Caco-2 (cell line): ENCODE results near the gene ARAP2. TPM values are rescaled to one million over a fixed set of nuclear protein-coding genes. Genes with fewer than 3 reads are reported as not detected.

Source experiments
- BruUV-seq: library from RNA; stranded (reverse); fragments of 400-500 nt; replicated peaks from 2 replicates; lab custom pipeline; 2021; lab: Mats Ljungman, UMichigan
- CTCF ChIA-PET: fragments of 300-600 bp; sonication (Branson Sonifier 250); formaldehyde crosslinking; loops from one replicate; lab custom pipeline; 2022; ENCODE audit warnings: antibody characterized with exemption; lab: Charles Lee
- POLR2A ChIA-PET: fragments of 300-600 bp; sonication (Branson Sonifier 250); formaldehyde crosslinking; loops from one replicate; lab custom pipeline; 2022; ENCODE audit warnings: antibody characterized with exemption; lab: Charles Lee
- DNase-seq, 2 experiments: peaks; one replicate each; pipeline versions ENCODE4 v3.0.0 to v3.0.0-alpha.2; 2020 to 2022
- H3K27me3 ChIP-seq: replicated peaks from 2 replicates; pipeline ENCODE4 v1.6.0; 2011; ENCODE audit warnings: low read length; ENCODE audit not compliant: control insufficient read depth, insufficient read depth
- H3K36me3 ChIP-seq: 2 replicates; pipeline ENCODE4 v1.5.1; 2011; ENCODE audit warnings: low read length; ENCODE audit not compliant: control insufficient read depth, insufficient read depth
- H3K4me1 ChIP-seq: fragments of 250-450 bp; sonication (Bioruptor Pico); 2 replicates; pipeline ENCODE4 v1.5.1; 2020; ENCODE audit warnings: mild to moderate bottlenecking
- H3K4me3 ChIP-seq: 2 replicates; pipeline ENCODE4 v1.5.1; 2011; ENCODE audit warnings: low read depth, mild to moderate bottlenecking, control low read depth, low read length
- H3K9me3 ChIP-seq: fragments of 250-450 bp; sonication (Bioruptor Pico); 2 replicates; pipeline ENCODE4 v1.5.1; 2020; ENCODE audit warnings: mild to moderate bottlenecking, moderate library complexity
- H3K27ac Mint-ChIP-seq: one replicate; pipeline ENCODE4 v1.8.0; 2022; ENCODE audit warnings: mixed read lengths; ENCODE audit not compliant: unreplicated experiment
- H3K27me3 Mint-ChIP-seq: one replicate; pipeline ENCODE4 v1.8.0; 2022; ENCODE audit warnings: mixed read lengths; ENCODE audit not compliant: insufficient read depth, unreplicated experiment
- H3K36me3 Mint-ChIP-seq: one replicate; pipeline ENCODE4 v1.8.0; 2022; ENCODE audit warnings: mild to moderate bottlenecking, mixed read lengths; ENCODE audit not compliant: insufficient read depth, unreplicated experiment
- H3K4me1 Mint-ChIP-seq: one replicate; pipeline ENCODE4 v1.8.0; 2022; ENCODE audit warnings: low read depth, mixed read lengths; ENCODE audit not compliant: unreplicated experiment
- H3K4me3 Mint-ChIP-seq: one replicate; pipeline ENCODE4 v1.8.0; 2022; ENCODE audit warnings: mild to moderate bottlenecking, moderate library complexity, mixed read lengths; ENCODE audit not compliant: unreplicated experiment
- H3K9me3 Mint-ChIP-seq: one replicate; pipeline ENCODE4 v1.8.0; 2022; ENCODE audit warnings: mixed read lengths; ENCODE audit not compliant: unreplicated experiment
- CTCF ChIP-seq, 2 experiments: fragments of 200-600 bp in 1 of 2; IDR thresholded peaks; 1 replicate in 1 of 2; 2 replicates in 1 of 2; pipeline versions ENCODE4 v1.5.1 to v1.8.0; 2011 to 2022; ENCODE audit warnings: antibody characterized with exemption in 1 of 2, control low read depth in 1 of 2, inconsistent platforms in 1 of 2, low read depth in 1 of 2, low read length in 1 of 2, mild to moderate bottlenecking in 1 of 2, moderate library complexity in 1 of 2; ENCODE audit not compliant: insufficient read depth in 1 of 2, severe bottlenecking in 1 of 2, unreplicated experiment in 1 of 2
- intact Hi-C: fragments of 100-400 bp; cut with micrococcal nuclease; formaldehyde crosslinking; loops from one replicate; pipeline ENCODE4 v1.10.0; 2022; ENCODE audit not compliant: unreplicated experiment
- total RNA-seq: library from RNA; stranded (reverse); gene quantifications from 2 replicates; pipeline ENCODE4 v1.2.3, GENCODE V29; 2022

The ARAP2 gene
- total RNA-seq, 1 experiment from 2014 or later: 3.9 TPM

GRCh38 chr4:36133086-36133485 is 111.2 kb downstream of the ARAP2 start:
- no peaks in the 10 kb centered on the region for H3K36me3 Mint-ChIP-seq
- no peak overlapping the region for H3K4me3 Mint-ChIP-seq
- no peaks in the 10 kb centered on the region for H3K9me3 Mint-ChIP-seq
- H3K4me3 ChIP-seq: no peak overlapping the region
- ChIA-PET CTCF (interaction anchor here (0.5 kb wide), 1 partner anchor 65 kb away, joined by 3 read pairs; no protein-coding TSS in a partner anchor), POLR2A (no interaction called here)
- H3K9me3 ChIP-seq: no peaks in the 10 kb centered on the region
- no peaks in the 10 kb centered on the region for H3K27me3 ChIP-seq
- BruUV-seq: no TSS peak
- DNase-seq: no peak
- H3K27me3 Mint-ChIP-seq: no peaks in the 10 kb centered on the region
- intact Hi-C loops: no loop called here
- no peaks in the 10 kb centered on the region for H3K36me3 ChIP-seq
- no peak for TF ChIP-seq CTCF (IDR thresholded peaks at IDR 0.05; ENCODE audit: insufficient read depth in 1 of 2, low read depth in 1 of 2, low read length in 1 of 2, severe bottlenecking in 1 of 2, unreplicated experiment in 1 of 2)
- no peaks in the 10 kb centered on the region for H3K4me1 ChIP-seq
- no peak overlapping the region for H3K27ac Mint-ChIP-seq
- H3K4me1 Mint-ChIP-seq: no peaks in the 10 kb centered on the region

DNA sequence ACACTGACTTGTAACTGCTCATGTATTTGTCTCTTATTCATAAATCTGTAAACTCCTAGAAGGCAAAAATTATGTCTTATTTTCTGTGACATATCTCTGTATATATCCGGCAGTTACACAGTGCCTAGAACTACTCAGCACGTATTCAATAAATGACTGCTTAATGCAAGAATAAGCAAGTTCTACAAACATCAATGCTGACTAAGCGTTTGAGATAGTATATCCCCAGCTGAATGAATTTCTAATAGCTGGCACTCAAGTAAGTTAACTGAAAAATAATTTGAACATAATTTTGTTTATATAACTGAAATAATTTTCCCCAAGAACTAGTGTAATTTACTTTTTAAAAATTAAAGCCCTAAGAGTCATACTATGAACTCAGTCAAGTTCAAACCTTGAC is 113.7 kb downstream of the ARAP2 start:
- no TSS peak for BruUV-seq
- H3K4me3 Mint-ChIP-seq: no peak overlapping the region

GRCh38 chr4:36128689-36129088 is 115.6 kb downstream of the ARAP2 start:
- POLR2A ChIA-PET: no interaction called here
- H3K27ac Mint-ChIP-seq: peak overlapping the region; percentile 14
- DNase-seq: no peak
- no peaks in the 10 kb centered on the region for H3K9me3 ChIP-seq
- no peaks in the 10 kb centered on the region for H3K36me3 Mint-ChIP-seq
- no peaks in the 10 kb centered on the region for H3K9me3 Mint-ChIP-seq
- H3K4me3 Mint-ChIP-seq: no peak overlapping the region
- no peaks in the 10 kb centered on the region for H3K36me3 ChIP-seq
- BruUV-seq: no TSS peak
- intact Hi-C loops: no loop called here
- CTCF ChIA-PET: no interaction called here
- no peak for TF ChIP-seq CTCF (IDR thresholded peaks at IDR 0.05; ENCODE audit: insufficient read depth in 1 of 2, low read depth in 1 of 2, low read length in 1 of 2, severe bottlenecking in 1 of 2, unreplicated experiment in 1 of 2)
- H3K27me3 Mint-ChIP-seq: no peaks in the 10 kb centered on the region
- no peaks in the 10 kb centered on the region for H3K27me3 ChIP-seq
- H3K4me3 ChIP-seq: no peak overlapping the region
- H3K4me1 Mint-ChIP-seq: no peaks in the 10 kb centered on the region
- no peaks in the 10 kb centered on the region for H3K4me1 ChIP-seq

More for the DNA sequence above, 113.7 kb downstream of the ARAP2 start:
- no peaks in the 10 kb centered on the region for H3K27me3 ChIP-seq
- H3K27me3 Mint-ChIP-seq: no peaks in the 10 kb centered on the region
- intact Hi-C loops: no loop called here
- H3K4me1 Mint-ChIP-seq: no peaks in the 10 kb centered on the region
- POLR2A ChIA-PET: no interaction called here
- no peak overlapping the region for H3K27ac Mint-ChIP-seq
- no peaks in the 10 kb centered on the region for H3K36me3 Mint-ChIP-seq
- H3K9me3 Mint-ChIP-seq: no peaks in the 10 kb centered on the region
- no peak for DNase-seq
- H3K4me3 ChIP-seq: no peak overlapping the region
- no peaks in the 10 kb centered on the region for H3K9me3 ChIP-seq
- no peak for TF ChIP-seq CTCF (IDR thresholded peaks at IDR 0.05; ENCODE audit: insufficient read depth in 1 of 2, low read depth in 1 of 2, low read length in 1 of 2, severe bottlenecking in 1 of 2, unreplicated experiment in 1 of 2)
- CTCF ChIA-PET: no interaction called here
- no peaks in the 10 kb centered on the region for H3K4me1 ChIP-seq
- H3K36me3 ChIP-seq: no peaks in the 10 kb centered on the region
